NT2/D1 (cell line): Measurements from ENCODE around the gene RPL13.

ENCODE experiments used
- SUZ12 ChIP-seq: IDR thresholded peaks from 2 replicates; pipeline ENCODE4 v1.6.1; 2011; ENCODE audit not compliant: insufficient read length, insufficient read depth; ENCODE audit errors: extremely low read depth
- YY1 ChIP-seq: IDR thresholded peaks from 2 replicates; pipeline ENCODE4 v1.6.1; 2011; ENCODE audit not compliant: insufficient read length, insufficient read depth
- ZNF274 ChIP-seq: IDR thresholded peaks from 2 replicates; pipeline ENCODE4 v1.6.1; 2011; ENCODE audit warnings: mild to moderate bottlenecking, low read depth, low read length

DNA sequence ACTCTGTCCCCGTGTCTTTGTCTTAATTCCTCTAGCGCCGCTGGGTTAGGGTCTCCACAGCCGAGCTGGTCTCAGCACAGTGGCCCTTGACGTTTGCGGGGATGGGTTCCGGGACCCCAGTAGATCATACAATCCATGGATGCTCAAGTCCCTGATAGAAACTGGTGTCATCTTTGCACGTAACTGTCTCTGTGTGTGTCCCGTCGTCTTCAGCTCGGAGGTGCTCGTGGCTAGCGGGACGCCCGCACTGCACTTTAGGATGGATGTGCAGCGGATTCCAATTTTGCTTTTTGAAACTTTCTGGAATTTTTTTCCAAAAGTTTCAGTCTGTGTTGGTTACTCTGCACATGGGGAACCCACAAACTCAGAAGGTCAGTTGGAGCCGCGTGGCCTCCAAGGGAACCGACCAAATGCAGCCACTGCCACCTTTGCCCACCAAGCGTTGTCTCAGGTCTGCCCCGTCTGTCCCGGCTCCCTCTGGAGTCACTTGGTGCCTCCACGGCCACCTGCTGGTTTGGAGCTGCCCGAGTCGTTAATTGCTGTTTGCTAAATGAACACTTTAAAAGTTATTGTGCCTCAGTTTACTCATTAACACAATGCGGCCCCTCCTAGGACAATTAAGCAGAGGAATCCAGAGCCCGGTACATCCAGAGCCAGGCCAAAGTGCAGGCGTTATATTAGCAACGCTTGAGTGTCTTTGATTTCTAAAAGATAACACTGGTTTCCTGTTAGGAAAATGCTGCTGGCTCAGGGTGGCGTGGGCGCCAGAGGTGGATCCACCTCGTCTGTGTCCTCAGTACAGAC, 47.7 kb downstream of the RPL13 start:
- TF ChIP-seq ZNF274 (no peak), YY1 (no peak), SUZ12 (no peak)
